Mucosa of descending colon (tissue), 3 donors: ENCODE data around the gene DUSP8. TPM values are rescaled to one million over a fixed set of nuclear protein-coding genes. Genes with fewer than 3 reads are reported as not detected.
"Not testable (repeated sequence)": the region's sequence is repeated elsewhere in the genome, so short reads cannot be mapped to it uniquely, and the experiment has no call there.

Experiments
- ATAC-seq: fragments of 200-7000 bp; cut with Tn5 transposase; one replicate; pipeline ENCODE4 v1.9.1; 2020; ENCODE audit warnings: mild to moderate bottlenecking, moderate library complexity
- DNase-seq, 3 donors: peaks; one replicate each; pipeline ENCODE4 v3.0.0-alpha.2; 2020
- H3K36me3 ChIP-seq: fragments of 200-600 bp; one replicate; pipeline ENCODE4 v1.8.0; 2021; ENCODE audit warnings: low read depth, mild to moderate bottlenecking
- H3K4me1 ChIP-seq: fragments of 200-600 bp; one replicate; pipeline ENCODE4 v1.8.0; 2021; ENCODE audit warnings: low read depth, mild to moderate bottlenecking
- H3K4me3 ChIP-seq: fragments of 200-600 bp; one replicate; pipeline ENCODE4 v1.8.0; 2021; ENCODE audit warnings: mild to moderate bottlenecking
- H3K9me3 ChIP-seq: fragments of 200-600 bp; one replicate; pipeline ENCODE4 v1.8.0; 2021; ENCODE audit warnings: mild to moderate bottlenecking
- intact Hi-C, 2 donors: fragments of 100-400 bp; cut with DNase I in 1 of 2; cut with micrococcal nuclease in 1 of 2; formaldehyde crosslinking; loops; one replicate each; pipeline versions ENCODE4 v1.11.0 to v1.11.1; 2022; cut with DNase I, micrococcal nuclease
- total RNA-seq, 3 donors: library from RNA; stranded (reverse); fragmentation: NEBNext Ultra II Directional in 2 of 3; extraction: Animal tissue kit (Norgen Biotek cat#: 25700) in 2 of 3; gene quantifications; one replicate each; pipeline versions ENCODE4 v1.2.1 to v1.2.4, GENCODE V29; 2021 to 2023
- TF ChIP-seq, protein P1 (sequence below): fragments of 200-600 bp; IDR thresholded peaks from one replicate; pipeline ENCODE4 v1.8.0; 2022; ENCODE audit warnings: antibody characterized with exemption, mild to moderate bottlenecking
- donor health status: DM: no; HTN: no; CAD: no; lungs with moderate emphysema.
- donor health status: DM: no; HTN: no; CAD: no.
- donor health status: DM: no; HTN: yes; CAD: no.

DUSP8 gene
- total RNA-seq, 3 donors from 2014 or later: 28.2 to 31.7 (median 28.5) TPM

DNA sequence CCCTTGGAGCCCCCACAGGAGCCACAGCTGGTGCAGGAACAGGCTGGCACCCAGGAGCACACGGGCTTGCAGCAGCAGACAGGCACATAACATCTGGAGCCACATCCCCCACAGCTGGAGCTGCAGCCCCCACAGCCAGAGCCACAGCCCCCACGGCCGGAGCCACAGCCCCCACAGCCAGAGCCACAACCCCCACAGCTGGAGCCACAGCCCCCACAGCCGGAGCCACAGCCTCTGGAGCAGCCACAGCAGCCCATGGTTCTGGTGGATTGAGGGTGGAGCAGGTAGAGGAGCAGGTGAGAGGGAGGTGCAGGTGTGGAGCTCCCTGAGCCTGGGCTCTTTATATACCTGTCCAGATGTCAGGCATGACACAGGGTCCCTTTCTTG is 25.9 kb upstream of the DUSP8 start, which contains the start of gene KRTAP5-2:
Gene KRTAP5-2 (minus strand): TSS at position 301 of the 387 bp plus-strand sequence. CDS start 44 bp downstream, at position 257.
- Histone ChIP-seq H3K4me1 (peaks cover 4% of the 10 kb centered on the region), H3K36me3 (no peaks in the 10 kb centered on the region), H3K4me3 (no peak within 1 kb of the TSS), H3K9me3 (no peaks in the 10 kb centered on the region)
- intact Hi-C loops: no loop called here
- no peak for ATAC-seq
- no peak for DNase-seq
- TF ChIP-seq, protein P1, sequence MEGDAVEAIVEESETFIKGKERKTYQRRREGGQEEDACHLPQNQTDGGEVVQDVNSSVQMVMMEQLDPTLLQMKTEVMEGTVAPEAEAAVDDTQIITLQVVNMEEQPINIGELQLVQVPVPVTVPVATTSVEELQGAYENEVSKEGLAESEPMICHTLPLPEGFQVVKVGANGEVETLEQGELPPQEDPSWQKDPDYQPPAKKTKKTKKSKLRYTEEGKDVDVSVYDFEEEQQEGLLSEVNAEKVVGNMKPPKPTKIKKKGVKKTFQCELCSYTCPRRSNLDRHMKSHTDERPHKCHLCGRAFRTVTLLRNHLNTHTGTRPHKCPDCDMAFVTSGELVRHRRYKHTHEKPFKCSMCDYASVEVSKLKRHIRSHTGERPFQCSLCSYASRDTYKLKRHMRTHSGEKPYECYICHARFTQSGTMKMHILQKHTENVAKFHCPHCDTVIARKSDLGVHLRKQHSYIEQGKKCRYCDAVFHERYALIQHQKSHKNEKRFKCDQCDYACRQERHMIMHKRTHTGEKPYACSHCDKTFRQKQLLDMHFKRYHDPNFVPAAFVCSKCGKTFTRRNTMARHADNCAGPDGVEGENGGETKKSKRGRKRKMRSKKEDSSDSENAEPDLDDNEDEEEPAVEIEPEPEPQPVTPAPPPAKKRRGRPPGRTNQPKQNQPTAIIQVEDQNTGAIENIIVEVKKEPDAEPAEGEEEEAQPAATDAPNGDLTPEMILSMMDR: no peak

DNA sequence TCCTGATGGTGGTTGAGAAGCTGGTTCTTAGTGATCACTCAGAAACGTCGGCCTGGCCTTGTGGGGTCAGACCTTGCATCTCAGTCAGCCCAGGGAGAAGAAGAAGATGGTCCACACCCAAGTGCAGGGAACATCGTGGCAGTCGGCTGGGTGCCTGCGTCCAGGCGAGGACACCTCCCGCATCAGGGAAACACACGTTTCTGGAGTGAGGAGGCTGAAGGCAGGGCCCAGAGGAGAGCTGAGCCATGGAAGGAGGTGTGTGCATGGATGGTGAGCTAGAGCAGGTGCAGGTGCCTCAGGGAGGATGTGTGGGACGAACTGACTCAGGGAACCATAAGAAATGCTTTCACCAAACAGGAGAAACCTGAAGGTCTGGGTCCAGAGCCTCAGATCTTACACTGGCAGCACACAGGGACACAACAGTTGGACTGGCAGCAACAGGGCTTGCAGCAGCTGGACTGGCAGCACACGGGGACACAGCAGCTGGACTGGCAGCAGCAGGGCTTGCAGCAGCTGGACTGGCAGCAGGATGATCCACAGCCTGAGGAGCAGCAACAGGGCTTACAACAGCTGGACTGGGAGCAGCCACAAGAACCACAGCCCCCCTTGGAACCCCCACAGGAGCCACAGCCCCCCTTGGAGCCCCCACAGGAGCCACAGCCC is 25.4 kb upstream of the DUSP8 start:
- Histone ChIP-seq H3K36me3 (no peaks in the 10 kb centered on the region), H3K9me3 (no peaks in the 10 kb centered on the region), H3K4me1 (peaks cover 4% of the 10 kb centered on the region), H3K4me3 (no peak overlapping the region)
- intact Hi-C loops: no loop called here
- DNase-seq (no peak), ATAC-seq (no peak)
- TF ChIP-seq, protein P1: no peak

DNA sequence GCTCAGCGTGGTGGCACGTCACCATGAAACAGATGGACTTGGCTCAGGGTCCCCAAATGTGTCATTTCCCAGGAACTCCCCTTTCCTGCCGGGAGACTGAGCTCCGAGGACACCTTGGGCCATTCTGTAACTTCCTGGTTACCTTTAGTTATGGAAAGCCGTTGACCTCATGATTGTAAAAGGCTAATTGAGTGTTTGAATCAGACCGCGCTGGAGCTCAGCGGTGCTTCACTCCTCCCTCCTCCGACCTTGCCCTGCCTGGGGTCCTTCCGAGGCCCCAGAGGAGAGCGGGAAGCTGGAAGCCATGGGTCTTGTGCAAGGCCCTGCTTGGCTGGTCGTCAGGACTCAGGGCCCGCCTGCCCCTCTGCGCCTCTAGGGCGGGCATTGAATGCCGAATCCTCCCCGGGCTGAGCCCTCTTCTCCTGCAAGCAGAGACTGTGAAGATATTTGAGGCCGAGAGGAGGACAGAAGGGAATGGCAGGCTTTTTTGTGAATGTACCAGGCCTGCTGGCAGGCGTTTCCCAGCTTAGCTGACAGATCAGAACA is 24.6 kb upstream of the DUSP8 start:
- peak in 2 of 3 donors; percentile 28 to 58 for DNase-seq
- H3K36me3 ChIP-seq, H3K4me1 ChIP-seq, intact Hi-C loops, H3K9me3 ChIP-seq, H3K4me3 ChIP-seq: not testable (repeated sequence)
- peak; percentile 89 for ATAC-seq

DNA sequence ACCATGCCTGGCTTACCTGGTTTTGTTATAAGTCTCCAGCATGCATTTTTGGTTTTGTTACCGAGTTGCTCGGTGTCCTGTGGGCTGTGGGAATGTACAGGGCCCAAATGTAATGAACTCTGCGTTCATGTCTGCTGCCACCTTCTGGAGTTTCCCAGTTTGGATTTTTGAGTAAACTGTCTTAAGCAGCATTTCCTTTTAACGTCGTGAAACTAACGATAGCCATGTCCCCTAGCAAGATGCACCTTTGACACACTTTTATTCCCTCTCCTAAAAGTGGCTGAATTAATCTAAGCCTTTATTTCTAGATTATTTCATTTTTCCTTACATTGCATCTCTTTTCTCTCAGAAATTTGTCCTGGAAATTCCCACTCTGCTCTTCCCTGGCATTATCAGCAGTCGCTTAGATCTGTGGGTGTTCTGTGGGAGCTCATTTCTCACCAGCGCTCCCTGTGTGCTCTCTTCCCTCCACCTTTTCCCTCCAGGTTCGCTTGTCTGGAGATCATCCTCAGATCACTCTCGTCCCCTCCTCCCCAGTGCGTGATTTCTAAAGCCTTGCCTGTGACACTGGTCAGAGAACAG is 24.0 kb upstream of the DUSP8 start:
- ATAC-seq: peak; percentile 65

DNA sequence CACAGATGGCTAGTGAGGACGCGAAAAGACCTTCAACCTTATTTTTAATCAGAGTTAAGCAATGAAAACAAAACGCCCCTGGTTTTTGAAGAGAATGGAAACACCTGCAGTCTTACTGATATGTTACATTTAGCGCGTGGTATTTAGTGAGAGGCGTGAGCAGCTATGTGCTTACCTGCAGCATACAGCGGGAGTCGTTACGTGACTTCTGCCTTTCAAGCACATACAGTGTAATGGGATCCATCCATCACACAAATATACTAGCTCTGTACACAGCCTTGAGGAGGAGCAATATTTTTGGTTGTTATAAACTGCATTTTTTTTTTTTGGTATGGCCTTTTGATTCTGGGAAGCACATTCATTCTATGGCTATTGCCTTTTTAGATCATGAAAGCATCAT is 20.6 kb upstream of the DUSP8 start:
- H3K4me3 ChIP-seq: no peak overlapping the region
- H3K36me3 ChIP-seq: no peaks in the 10 kb centered on the region
- H3K9me3 ChIP-seq: no peaks in the 10 kb centered on the region
- TF ChIP-seq, protein P1: no peak
- DNase-seq: no peak
- ATAC-seq: no peak
- intact Hi-C loops: no loop called here
- H3K4me1 ChIP-seq: peaks cover 10% of the 10 kb centered on the region

More for the DNA sequence above, 24.0 kb upstream of the DUSP8 start:
- H3K4me3 ChIP-seq, H3K4me1 ChIP-seq, H3K9me3 ChIP-seq, H3K36me3 ChIP-seq, intact Hi-C loops: not testable (repeated sequence)
- peak in 1 of 3 donors; percentile 41 for DNase-seq

DNA sequence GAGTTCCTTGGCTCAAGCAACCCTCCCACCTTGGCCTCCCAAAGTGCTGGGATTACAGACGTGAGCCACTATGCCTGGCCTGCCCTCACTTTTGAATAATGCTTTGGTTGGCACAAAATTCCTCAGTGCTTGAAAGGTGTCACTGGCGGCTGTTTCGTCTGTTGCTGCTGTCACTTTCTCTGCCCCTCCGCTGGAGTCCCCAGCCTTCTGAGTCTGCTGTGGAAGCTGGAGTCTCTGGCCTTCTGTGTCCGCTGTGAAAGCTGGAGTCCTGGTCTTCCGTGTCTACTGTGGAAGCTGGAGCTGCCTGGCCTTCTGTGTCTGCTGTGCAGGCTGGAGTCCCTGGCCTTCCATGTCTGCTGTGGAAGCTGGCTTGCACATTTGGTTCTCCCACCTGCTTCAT is 17.9 kb upstream of the DUSP8 start:
- Histone ChIP-seq H3K4me3 (no peak overlapping the region), H3K9me3 (no peaks in the 10 kb centered on the region), H3K36me3 (no peaks in the 10 kb centered on the region), H3K4me1 (peaks cover 6% of the 10 kb centered on the region)
- TF ChIP-seq, protein P1: no peak
- DNase-seq: no peak
- intact Hi-C loops: no loop called here
- no peak for ATAC-seq

DNA sequence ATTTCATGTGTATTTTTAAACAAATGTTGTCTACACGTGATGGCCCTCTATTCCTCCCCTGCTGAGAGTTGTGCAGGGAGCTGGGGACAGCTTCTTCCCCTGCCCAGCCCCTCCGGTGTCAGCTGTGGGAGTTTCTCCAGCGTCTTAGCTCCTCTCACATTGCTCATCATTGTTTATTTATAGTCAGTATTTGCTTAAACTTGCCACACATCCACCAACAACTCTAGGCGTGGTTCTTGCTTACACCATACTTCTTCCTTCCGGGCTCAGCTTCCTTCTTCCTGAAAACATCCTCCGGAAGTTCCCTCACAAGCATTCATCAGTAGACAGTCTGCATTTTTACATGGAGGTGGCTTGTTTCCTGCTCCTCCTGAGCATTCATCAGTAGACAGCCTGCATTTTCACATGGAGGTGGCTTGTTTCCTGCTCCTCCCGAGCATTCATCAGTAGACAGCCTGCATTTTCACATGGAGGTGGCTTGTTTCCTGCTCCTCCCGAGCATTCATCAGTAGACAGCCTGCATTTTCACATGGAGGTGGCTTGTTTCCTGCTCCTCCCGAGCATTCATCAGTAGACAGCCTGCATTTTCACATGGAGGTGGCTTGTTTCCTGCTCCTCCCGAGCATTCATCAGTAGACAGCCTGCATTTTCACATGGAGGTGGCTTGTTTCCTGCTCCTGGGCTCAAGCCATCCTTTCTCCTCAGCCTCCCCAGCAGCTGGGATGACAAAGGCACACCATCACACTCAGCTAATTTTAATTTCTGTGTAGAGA is 17.3 kb upstream of the DUSP8 start:
- peak; percentile 89 for ATAC-seq
- DNase-seq, H3K4me1 ChIP-seq, intact Hi-C loops, H3K9me3 ChIP-seq, H3K4me3 ChIP-seq, H3K36me3 ChIP-seq: not testable (repeated sequence)
